DND-41 (cell line): ENCODE results near the gene IGSF6.

Source experiments
- ATAC-seq: fragments of 200-7000 bp; cut with Tn5 transposase; 3 replicates; pipeline ENCODE4 v1.9.1; 2021; ENCODE audit warnings: low read depth; ENCODE audit not compliant: insufficient read depth
- DNase-seq: peaks from one replicate; pipeline ENCODE4 v3.0.0-alpha.2; 2020
- H2AFZ ChIP-seq: 2 replicates; pipeline ENCODE4 v1.6.0; 2012; ENCODE audit warnings: low read depth, low read length
- H3K27ac ChIP-seq: 2 replicates; pipeline ENCODE4 v1.5.1; 2012; ENCODE audit warnings: low read length, inconsistent platforms
- H3K27me3 ChIP-seq: fragments of 200-600 bp; sonication (generic); 2 replicates; pipeline ENCODE4 v1.6.0; 2012; ENCODE audit warnings: low read length, mild to moderate bottlenecking, inconsistent platforms; ENCODE audit not compliant: insufficient read depth, poor library complexity
- H3K36me3 ChIP-seq: 2 replicates; pipeline ENCODE4 v1.5.1; 2012; ENCODE audit warnings: low read length, inconsistent platforms; ENCODE audit not compliant: insufficient read depth
- H3K4me1 ChIP-seq: 2 replicates; pipeline ENCODE4 v1.5.1; 2012; ENCODE audit warnings: mild to moderate bottlenecking, low read length; ENCODE audit not compliant: insufficient read depth
- H3K4me2 ChIP-seq: 2 replicates; pipeline ENCODE4 v1.6.0; 2012; ENCODE audit warnings: mild to moderate bottlenecking, moderate library complexity, low read length, inconsistent platforms; ENCODE audit not compliant: insufficient read depth
- H3K4me3 ChIP-seq, 2 experiments: fragments of 200-600 bp in 1 of 2; shearing (Covaris generic) in 1 of 2; 2 replicates each; pipeline ENCODE4 v1.5.1; 2012 to 2016; ENCODE audit warnings: inconsistent platforms in 2 of 2, low read length in 2 of 2, mild to moderate bottlenecking in 2 of 2, low read depth in 1 of 2, moderate library complexity in 1 of 2
- H3K79me2 ChIP-seq: 2 replicates; pipeline ENCODE4 v1.6.0; 2012; ENCODE audit warnings: low read length, inconsistent platforms; ENCODE audit not compliant: insufficient read depth
- H3K9ac ChIP-seq: 2 replicates; pipeline ENCODE4 v1.6.0; 2012; ENCODE audit warnings: low read depth, mild to moderate bottlenecking, inconsistent platforms, low read length, moderate library complexity
- H3K9me3 ChIP-seq: 2 replicates; pipeline ENCODE4 v1.5.1; 2012; ENCODE audit warnings: low read length, moderate library complexity, mild to moderate bottlenecking, inconsistent platforms; ENCODE audit not compliant: insufficient read depth, severe bottlenecking
- H4K20me1 ChIP-seq: 2 replicates; pipeline ENCODE4 v1.6.0; 2012; ENCODE audit warnings: low read length; ENCODE audit not compliant: insufficient read depth
- EZH2 ChIP-seq: IDR thresholded peaks from 3 replicates; pipeline ENCODE4 v1.6.1; 2012; ENCODE audit warnings: borderline replicate concordance, low read depth, mild to moderate bottlenecking, moderate library complexity, low read length, inconsistent platforms; ENCODE audit not compliant: severe bottlenecking
- TF ChIP-seq, protein P1 (sequence below): IDR thresholded peaks from 2 replicates; pipeline ENCODE4 v1.5.1; 2012; ENCODE audit warnings: borderline replicate concordance, low read length, moderate library complexity, mild to moderate bottlenecking; ENCODE audit not compliant: poor library complexity, severe bottlenecking; ENCODE audit errors: extremely low read depth

IGSF6 gene

DNA sequence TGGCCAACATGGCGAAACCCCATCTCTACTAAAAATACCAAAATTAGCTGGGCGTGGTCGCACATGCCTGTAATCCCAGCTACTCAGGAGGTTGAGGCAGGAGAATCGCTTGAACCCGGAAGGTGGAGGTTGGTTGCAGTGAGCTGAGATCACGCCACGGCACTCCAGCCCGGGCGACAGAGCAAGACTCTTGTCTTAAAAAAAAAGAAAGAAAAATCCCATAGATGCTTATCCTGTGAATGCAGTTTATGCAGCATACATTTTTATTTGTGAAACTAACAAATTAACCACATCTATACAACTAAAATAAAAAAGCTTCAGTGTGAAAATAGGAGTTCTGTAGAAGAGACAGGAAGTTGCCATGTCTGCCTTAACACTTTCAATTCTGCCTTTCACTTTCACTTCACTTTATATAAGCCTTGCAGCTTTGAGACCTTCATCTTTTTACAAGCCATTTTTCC, 7.1 kb downstream of the IGSF6 start:
- H3K4me2 ChIP-seq, result peak overlapping the region; percentile 67
- H3K9me3 ChIP-seq, result no peaks in the 10 kb centered on the region
- peak overlapping the region; percentile 50 for H2AFZ ChIP-seq
- H4K20me1 ChIP-seq, result no peaks in the 10 kb centered on the region
- H3K4me3 ChIP-seq, result peak overlapping the region; percentile 19 to 52; a peak in 3 of 4 replicates
- TF ChIP-seq, protein P1, sequence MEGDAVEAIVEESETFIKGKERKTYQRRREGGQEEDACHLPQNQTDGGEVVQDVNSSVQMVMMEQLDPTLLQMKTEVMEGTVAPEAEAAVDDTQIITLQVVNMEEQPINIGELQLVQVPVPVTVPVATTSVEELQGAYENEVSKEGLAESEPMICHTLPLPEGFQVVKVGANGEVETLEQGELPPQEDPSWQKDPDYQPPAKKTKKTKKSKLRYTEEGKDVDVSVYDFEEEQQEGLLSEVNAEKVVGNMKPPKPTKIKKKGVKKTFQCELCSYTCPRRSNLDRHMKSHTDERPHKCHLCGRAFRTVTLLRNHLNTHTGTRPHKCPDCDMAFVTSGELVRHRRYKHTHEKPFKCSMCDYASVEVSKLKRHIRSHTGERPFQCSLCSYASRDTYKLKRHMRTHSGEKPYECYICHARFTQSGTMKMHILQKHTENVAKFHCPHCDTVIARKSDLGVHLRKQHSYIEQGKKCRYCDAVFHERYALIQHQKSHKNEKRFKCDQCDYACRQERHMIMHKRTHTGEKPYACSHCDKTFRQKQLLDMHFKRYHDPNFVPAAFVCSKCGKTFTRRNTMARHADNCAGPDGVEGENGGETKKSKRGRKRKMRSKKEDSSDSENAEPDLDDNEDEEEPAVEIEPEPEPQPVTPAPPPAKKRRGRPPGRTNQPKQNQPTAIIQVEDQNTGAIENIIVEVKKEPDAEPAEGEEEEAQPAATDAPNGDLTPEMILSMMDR, result no peak
- no peak for TF ChIP-seq EZH2
- H3K4me1 ChIP-seq, result peaks cover 41% of the 10 kb centered on the region
- H3K9ac ChIP-seq, result peak overlapping the region; percentile 52
- peaks cover 63% of the 10 kb centered on the region for H3K79me2 ChIP-seq
- peaks cover 18% of the 10 kb centered on the region; the same call in 1 of the 2 replicates for H3K36me3 ChIP-seq
- H3K27ac ChIP-seq, result peak overlapping the region; percentile 94
- H3K27me3 ChIP-seq, result no peaks in the 10 kb centered on the region
- DNase-seq, result peak; percentile 73
- ATAC-seq, result peak; percentile 82

DNA sequence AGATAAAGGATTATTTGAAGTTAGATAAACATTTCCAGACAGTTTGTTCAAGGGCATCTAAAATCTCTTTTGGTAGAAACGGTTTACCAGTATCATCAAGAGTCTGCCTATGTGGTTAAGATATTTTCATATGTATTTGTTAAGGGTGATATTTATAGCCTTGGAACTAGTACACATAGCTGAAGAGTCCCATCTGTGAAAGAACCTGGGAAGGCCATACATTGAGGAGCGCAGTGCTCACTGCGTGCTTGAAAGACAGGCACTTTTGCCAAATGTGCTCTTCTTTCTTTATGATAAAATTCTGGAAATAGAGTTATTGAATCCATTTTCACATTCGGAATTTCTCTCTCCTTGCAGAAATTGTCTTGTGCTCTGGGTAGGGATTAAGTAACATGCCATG, 7.7 kb downstream of the IGSF6 start:
- H3K27me3 ChIP-seq, result no peaks in the 10 kb centered on the region
- H2AFZ ChIP-seq, result peak overlapping the region; percentile 50
- H3K79me2 ChIP-seq, result peaks cover 65% of the 10 kb centered on the region
- H4K20me1 ChIP-seq, result no peaks in the 10 kb centered on the region
- ATAC-seq (no peak), DNase-seq (no peak)
- TF ChIP-seq, protein P1, result no peak
- TF ChIP-seq EZH2, result no peak
- peak overlapping the region; percentile 19 to 52; a peak in 3 of 4 replicates for H3K4me3 ChIP-seq
- peak overlapping the region; percentile 67 for H3K4me2 ChIP-seq
- peaks cover 41% of the 10 kb centered on the region for H3K4me1 ChIP-seq
- H3K36me3 ChIP-seq, result peaks cover 18% of the 10 kb centered on the region; the same call in 1 of the 2 replicates
- no peaks in the 10 kb centered on the region for H3K9me3 ChIP-seq
- peak overlapping the region; percentile 94 for H3K27ac ChIP-seq
- peak overlapping the region; percentile 52 for H3K9ac ChIP-seq

DNA sequence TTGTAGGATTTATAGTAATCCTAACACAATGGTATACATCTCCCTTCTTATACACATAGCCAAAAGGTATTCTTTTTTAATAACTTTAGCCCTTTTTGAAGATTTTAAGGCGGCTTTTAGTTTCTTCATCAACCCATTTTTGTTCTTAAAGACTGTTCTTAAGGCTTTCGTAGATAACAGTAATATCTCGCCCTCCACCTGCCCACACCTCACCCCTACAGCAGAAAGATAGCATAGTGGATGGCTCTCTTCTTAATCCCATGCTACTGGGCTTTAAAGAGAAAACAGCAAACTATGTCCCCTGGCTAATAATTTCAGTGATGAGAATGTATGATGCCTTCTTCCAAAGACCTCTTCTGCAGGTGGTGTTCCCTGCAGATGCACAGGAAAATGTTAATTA, 8.6 kb downstream of the IGSF6 start:
- Histone ChIP-seq H3K79me2 (peaks cover 58% of the 10 kb centered on the region), H2AFZ (no peak overlapping the region), H3K27ac (no peak overlapping the region)

More for the DNA sequence above, 8.6 kb downstream of the IGSF6 start:
- Histone ChIP-seq H3K4me2 (0 out of 2 replicates have a peak overlapping the region, but pooled peaks have one; percentile 23), H3K9ac (no peak overlapping the region), H3K4me3 (no peak overlapping the region), H3K9me3 (no peaks in the 10 kb centered on the region), H3K4me1 (peaks cover 41% of the 10 kb centered on the region), H3K27me3 (no peaks in the 10 kb centered on the region), H4K20me1 (no peaks in the 10 kb centered on the region), H3K36me3 (peaks cover 15% of the 10 kb centered on the region; the same call in 1 of the 2 replicates)
- no peak for ATAC-seq
- TF ChIP-seq, protein P1, result no peak
- TF ChIP-seq EZH2, result no peak
- no peak for DNase-seq
